ENCODE data around the gene CLUH. TPM values are rescaled to one million over a fixed set of nuclear protein-coding genes. Genes with fewer than 3 reads are reported as not detected.

Gene CLUH
- total and polyA plus RNA-seq, 7 donors = 20.4 to 119 (median 32.1) TPM

DNA sequence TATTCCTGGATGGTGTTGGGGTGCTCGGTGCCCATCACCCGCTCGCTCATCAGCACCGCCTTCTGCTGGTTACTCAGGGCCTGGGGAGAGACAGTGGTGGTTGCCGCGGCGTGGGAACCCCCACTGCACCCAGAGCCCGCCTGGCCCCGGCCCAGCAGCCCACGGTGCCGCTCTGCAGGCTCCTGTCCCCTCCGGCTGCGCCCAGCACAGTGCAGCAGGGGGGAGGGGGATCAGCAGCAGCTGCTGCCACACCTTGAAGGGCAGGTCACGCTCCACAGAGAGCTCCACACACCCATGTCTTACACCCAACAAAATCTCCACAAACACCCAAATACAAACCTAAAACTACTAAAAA lies 18.8 kb downstream of the CLUH start:
- Histone ChIP-seq H3K4me3 (no peak overlapping the region), H3K9me3 (no peaks in the 10 kb centered on the region), H3K4me1 (peaks cover 0 to 21% (median 19%) of the 10 kb centered on the region in 4 donors), H3K27me3 (no peaks in the 10 kb centered on the region), H3K36me3 (peaks cover 51 to 85% (median 61%) of the 10 kb centered on the region in 4 donors), H3K27ac (no peak overlapping the region)
- 93 to 94% methylated on average over 14 of the region's 14 CpGs for WGBS, 2 donors
- DNase-seq = no peak
- TF ChIP-seq, protein P1, sequence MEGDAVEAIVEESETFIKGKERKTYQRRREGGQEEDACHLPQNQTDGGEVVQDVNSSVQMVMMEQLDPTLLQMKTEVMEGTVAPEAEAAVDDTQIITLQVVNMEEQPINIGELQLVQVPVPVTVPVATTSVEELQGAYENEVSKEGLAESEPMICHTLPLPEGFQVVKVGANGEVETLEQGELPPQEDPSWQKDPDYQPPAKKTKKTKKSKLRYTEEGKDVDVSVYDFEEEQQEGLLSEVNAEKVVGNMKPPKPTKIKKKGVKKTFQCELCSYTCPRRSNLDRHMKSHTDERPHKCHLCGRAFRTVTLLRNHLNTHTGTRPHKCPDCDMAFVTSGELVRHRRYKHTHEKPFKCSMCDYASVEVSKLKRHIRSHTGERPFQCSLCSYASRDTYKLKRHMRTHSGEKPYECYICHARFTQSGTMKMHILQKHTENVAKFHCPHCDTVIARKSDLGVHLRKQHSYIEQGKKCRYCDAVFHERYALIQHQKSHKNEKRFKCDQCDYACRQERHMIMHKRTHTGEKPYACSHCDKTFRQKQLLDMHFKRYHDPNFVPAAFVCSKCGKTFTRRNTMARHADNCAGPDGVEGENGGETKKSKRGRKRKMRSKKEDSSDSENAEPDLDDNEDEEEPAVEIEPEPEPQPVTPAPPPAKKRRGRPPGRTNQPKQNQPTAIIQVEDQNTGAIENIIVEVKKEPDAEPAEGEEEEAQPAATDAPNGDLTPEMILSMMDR (IDR thresholded peaks at IDR 0.05) = no peak
- no peak for TF ChIP-seq POLR2A (IDR thresholded peaks at IDR 0.05)
- TF ChIP-seq POLR2AphosphoS5 (IDR thresholded peaks at IDR 0.05) = no peak
- TF ChIP-seq EP300 (IDR thresholded peaks at IDR 0.05) = no peak
- intact Hi-C loops (cut with DNase I) = no loop called here

DNA sequence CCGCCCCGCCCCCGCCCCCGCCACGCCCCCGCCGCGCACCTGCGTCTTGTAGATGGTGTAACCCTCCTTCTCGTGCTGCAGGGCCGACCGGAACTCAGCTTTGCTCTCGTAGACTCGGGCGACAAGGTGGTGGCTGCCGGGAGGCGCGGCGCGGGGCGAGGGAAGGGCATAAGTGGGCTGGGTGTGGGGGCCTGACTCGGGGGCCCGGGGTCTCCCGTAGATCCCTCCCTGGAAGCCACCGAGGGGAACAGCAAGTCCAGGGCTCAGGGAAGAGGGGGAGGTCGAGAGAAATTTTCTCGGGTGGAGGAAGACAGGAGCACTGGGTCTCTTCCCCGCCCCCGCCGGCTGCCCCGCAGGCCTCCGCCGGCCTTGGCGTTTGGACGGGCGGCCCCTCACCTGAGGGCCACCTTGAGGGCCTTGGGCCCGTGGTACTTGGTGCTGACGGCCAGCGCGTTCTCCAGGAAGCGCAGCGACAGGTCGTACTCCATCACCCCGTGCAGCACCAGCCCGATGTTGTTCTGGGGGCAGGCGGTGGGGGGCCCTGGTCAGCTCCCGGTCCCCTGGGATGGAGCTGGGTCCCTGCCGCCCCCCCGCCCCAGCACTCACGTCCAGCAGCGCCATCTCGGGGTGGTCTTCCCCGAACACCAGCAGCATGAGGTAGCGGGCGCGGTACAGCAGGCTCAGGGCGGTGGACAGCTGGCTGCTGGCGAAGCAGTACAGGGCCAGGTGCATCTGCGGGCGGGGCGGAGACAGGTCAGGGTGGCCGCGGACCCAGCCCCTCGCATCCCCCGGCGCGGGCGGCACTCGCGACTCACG lies 19.4 kb downstream of the CLUH start:
- TF ChIP-seq POLR2A (IDR thresholded peaks at IDR 0.05) (no peak), POLR2AphosphoS5 (IDR thresholded peaks at IDR 0.05) (no peak), EP300 (IDR thresholded peaks at IDR 0.05) (no peak)
- TF ChIP-seq, protein P1 (IDR thresholded peaks at IDR 0.05) = no peak
- H3K9me3 ChIP-seq = no peaks in the 10 kb centered on the region
- H3K4me3 ChIP-seq = no peak overlapping the region
- no peaks in the 10 kb centered on the region for H3K27me3 ChIP-seq
- WGBS, 2 donors = 89 to 90% methylated on average over 71 of the region's 71 CpGs
- DNase-seq = peak; percentile 64
- peaks cover 51 to 79% (median 55%) of the 10 kb centered on the region in 4 donors for H3K36me3 ChIP-seq
- intact Hi-C loops (cut with DNase I) = no loop called here
- peaks cover 0 to 27% (median 25%) of the 10 kb centered on the region in 4 donors for H3K4me1 ChIP-seq
- H3K27ac ChIP-seq = no peak overlapping the region

DNA sequence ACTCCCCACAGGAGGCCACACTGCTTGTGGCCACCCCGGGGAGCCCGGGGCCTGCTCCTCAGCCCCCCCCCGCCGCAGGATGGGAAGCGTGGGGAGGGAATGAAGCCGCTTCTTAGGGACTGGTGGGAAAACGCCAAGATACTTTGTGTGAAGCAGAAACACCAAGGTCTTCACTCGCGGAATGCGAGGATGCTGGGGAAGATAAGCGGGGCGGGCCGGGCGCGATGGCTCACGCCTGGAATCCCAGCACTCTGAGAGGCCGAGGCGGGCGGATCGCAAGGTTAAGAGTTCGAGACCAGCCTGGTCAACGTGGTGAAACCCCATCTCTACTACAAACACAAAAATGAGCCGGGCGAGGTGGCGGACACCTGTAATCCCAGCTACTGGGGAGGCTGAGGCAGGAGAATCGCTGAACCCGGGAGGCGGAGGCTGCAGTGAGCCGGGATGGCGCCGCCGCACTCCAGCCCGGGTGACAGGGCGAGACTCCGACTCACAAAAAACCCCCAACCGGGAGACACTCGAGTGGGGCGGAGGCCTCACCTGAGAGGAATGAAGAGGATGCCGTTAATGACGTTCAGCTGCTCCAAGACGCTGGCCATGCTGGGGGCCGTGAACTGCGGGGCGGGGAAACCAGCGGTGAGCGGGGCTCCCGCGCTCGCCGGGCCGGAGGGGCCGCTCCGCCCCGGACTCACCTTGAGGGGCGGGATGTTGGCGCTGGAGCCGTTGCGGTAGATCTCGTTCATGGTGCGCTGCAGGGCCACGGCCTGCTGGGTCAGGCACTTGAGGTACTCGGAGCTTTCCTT lies 20.3 kb downstream of the CLUH start:
- peaks cover 44 to 70% (median 47%) of the 10 kb centered on the region in 4 donors for H3K36me3 ChIP-seq
- no peak for TF ChIP-seq POLR2AphosphoS5 (IDR thresholded peaks at IDR 0.05)
- no peak for TF ChIP-seq EP300 (IDR thresholded peaks at IDR 0.05)
- TF ChIP-seq POLR2A (IDR thresholded peaks at IDR 0.05) = no peak
- TF ChIP-seq, protein P1 (IDR thresholded peaks at IDR 0.05) = no peak
- no peak overlapping the region for H3K27ac ChIP-seq
- no peak overlapping the region for H3K4me3 ChIP-seq
- no peaks in the 10 kb centered on the region for H3K9me3 ChIP-seq
- no peaks in the 10 kb centered on the region for H3K27me3 ChIP-seq
- WGBS, 2 donors = 93 to 95% methylated on average over 62 of the region's 62 CpGs
- intact Hi-C loops (cut with DNase I) = no loop called here
- no peak for DNase-seq
- peaks cover 0 to 36% (median 34%) of the 10 kb centered on the region in 4 donors for H3K4me1 ChIP-seq

DNA sequence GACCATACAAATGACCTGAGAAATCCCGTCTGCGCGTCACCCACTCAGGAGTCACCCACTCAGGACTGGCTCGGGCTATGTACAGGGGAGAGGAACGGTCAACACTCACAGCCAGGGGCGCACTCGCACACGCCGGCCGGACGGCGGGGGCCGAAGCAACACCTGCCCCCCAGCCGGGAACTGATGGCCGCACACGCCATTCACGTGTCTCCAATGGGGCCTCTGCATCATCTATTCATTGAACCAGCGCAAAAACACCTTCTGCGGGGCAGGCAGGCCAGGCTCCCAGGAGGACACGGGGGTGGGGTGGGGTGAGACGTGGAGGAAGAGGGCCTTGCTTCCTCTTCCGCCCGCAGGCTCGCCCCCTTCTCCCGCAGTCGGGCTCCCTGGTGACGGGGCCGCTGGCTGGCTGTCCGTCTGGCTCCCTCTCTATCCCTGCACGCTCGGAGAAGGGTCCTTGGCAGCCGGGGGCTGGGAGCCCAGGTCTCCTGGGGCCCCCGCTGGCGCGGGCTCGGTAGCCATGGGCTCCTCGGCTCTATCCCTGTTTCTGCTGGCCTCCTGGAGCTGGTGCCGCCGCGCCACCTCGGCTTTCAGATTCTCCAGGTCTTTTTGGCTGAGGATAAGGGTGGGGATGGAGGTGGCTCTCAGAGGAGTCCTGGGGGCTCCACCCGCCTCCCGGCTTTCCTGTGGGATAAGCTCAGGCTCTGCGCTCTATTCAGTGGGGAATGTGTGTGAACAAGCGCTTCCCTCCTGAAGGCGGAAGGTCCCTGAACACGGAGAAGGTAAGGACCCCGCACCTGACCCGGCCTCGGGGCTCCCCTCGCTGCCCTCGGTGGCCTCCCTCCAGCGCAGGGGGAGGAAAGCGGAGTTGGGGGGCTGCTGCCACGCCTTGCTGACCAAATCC lies 21.1 kb downstream of the CLUH start:
- intact Hi-C loops (cut with DNase I) = no loop called here
- DNase-seq = peak; percentile 65
- no peaks in the 10 kb centered on the region for H3K9me3 ChIP-seq
- H3K27ac ChIP-seq = peak overlapping the region in 1 of 4 donors; percentile 36
- peaks cover 36 to 62% (median 39%) of the 10 kb centered on the region in 4 donors for H3K36me3 ChIP-seq
- 90 to 92% methylated on average over 55 of the region's 55 CpGs for WGBS, 2 donors
- H3K4me3 ChIP-seq = no peak overlapping the region
- TF ChIP-seq EP300 (IDR thresholded peaks at IDR 0.05) = no peak
- TF ChIP-seq POLR2AphosphoS5 (IDR thresholded peaks at IDR 0.05) = peak in 2 of 4 donors; percentile 14 to 25
- H3K27me3 ChIP-seq = no peaks in the 10 kb centered on the region
- H3K4me1 ChIP-seq = peaks cover 0 to 43% (median 39%) of the 10 kb centered on the region in 4 donors

All from sigmoid colon (tissue), 7 donors.